ELR (cell line): ENCODE data around the gene ATP8B3.
A peak's percentile ranks its signal among the peaks of the same experiment; 100 is the strongest.

Source experiments
- DNase-seq: peaks from one replicate; pipeline ENCODE4 v3.0.0-alpha.2; 2015; ENCODE audit warnings: low read depth

Gene ATP8B3

DNA sequence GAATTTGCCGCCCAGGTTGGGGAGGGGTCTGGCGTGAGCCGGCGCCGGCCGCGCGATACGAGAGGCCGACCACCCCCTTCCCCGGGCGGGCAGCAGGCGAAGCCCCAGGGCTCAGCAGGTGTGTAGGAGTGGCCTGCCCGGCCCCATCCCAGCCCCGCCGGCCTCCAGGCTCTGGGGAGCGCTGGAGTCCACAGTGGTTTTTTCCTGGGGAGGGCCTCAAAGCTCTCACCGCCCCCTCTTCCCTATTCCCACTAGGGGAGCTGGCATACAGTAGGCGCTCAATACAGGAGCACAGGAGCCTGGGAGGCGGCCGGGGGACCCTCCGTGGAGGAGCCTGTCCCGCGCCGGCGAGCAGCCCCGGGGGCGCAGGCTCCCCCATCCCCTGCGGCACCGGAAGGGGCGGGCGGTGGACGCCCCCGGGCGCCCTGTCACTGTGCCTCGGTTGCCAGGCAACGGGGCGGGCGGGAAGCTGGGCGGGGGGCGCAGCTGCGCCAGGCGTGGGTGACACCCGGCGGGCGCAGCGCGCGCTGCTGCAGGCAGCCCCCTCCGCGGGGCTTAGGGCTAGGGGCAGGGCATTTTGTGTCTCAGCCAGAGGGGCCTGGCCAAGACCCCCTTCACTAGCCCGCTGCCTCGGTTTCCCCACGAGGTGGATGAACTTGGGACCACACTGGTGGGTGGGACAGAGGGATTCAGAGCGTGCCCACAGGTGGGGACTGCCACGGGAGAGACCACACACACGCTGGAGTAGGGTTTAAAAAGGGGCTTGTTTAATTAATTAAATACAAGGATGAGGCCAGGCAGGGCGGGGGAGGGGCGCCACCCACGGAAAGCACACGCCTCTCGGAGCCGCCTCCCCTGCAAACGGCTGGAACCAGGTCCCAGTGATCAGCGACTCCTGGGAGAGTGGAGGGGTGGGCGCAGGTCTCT is 39.8 kb upstream of the ATP8B3 start:
- DNase-seq = no peak

DNA sequence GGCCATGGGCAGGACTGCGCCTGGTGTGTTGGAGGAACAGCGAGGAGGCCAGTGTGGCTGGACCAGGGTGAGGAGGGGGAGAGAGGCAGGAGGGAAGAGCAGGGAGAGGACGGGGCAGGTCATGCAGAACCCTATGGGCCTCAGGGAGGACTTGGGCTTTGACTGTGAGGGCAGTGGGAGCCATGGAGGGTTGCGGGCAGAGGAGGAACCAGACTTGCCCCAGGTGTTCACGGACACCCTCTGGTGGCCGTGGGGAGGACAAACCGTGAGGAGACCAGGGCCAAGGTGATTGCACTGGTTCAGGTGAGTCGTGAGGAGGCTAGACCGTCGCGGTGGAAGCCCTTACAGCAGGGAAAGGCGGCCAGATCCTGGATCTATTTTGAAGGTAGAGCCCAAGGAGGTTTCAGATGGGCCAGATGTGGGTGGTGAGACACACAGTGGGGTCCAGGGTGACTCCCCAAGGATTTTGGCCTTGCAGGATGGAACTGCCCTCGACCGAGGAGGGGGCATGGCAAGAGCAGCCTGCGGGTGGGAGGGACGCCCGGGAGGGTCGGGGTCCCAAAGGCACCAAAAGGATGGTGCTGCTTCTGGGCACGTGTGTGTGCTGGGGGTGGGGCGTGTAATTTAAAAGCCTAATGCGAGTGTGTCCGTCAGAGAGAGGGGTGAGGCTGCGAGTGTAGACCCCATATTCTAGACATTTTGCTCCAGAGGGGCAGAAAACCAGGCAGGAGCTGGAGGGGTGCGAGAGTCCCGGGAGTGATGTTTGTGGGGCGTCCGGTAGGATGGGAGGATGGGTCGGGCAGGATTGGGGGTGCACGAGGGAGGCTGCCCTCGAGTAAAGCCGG is 39.0 kb upstream of the ATP8B3 start:
- no peak for DNase-seq

DNA sequence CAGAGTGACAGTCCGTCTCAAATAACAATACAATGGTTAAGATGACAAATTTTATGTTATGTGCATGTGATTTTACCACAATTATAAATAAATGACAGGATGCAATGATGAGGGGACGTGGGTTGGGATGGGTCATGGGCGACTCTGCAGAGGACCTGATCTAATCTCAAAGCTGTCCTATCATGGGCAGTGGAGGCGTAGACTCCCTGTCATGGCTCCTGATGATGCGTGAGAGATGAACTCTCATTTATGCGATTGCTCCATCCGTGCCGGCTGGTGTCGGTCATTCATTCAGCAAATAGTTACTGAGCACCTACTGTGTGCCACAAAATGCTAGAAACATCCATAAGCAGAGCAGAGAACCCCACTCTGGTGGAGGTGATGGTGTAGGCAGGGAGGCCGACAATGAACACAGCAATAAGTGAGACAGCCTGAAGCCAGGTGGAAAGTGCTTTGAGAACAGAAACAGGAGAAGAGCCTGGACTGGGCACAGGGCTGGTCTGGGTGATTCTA is 37.9 kb upstream of the ATP8B3 start:
- DNase-seq = peak; percentile 30

DNA sequence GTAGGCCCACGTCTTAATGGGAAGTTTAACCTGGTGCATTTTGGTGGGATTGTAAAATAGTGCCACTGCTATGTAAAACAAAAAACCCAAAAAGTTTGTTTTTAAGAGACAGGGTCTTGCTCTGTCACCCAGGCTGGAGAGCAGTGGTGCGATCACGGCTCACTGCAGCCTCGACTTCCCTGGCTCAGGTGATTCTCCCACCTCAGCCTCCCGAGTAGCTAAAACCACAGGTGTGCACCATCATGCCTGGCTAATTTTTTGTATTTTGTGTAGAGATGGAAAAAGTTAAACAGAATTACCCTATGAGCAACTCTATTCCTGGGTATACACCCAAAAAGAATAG is 37.0 kb upstream of the ATP8B3 start:
- DNase-seq = no peak

DNA sequence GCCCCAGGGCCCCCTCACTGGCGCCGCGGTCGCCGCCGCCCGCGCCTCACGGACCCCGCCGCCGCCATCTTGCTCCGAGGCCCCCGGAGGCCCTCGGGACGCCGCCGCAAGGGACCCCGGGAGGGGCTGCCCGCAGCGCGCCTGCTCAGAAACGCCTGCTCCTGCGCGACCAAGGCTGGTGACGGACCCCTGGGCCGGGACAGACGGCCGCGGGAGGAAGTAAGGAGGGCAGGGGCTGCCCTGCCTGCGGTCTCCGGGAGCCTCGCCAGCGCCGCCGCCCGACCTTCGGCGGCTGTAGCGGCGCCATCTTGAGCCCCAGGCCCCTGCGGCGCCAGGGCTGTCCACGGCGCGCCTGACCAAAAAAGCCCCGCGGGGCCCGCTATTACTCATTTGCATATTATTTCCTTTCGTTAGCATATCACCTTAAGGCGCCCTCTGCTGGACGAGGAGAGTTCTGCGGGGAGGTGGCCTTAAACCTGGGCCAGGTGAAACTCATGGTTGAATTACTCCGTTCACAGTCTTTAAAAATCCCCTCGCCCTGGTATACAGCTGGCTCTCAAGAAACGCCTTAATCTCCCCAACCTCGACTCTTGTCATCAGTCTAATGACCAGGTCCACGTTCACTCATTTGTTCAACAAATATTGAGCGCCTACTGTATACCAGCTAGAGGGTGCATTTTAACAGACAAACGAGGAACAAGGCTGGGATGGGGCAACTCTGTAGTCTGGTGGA is 36.5 kb upstream of the ATP8B3 start, which contains the start of gene REXO1:
Gene REXO1, minus strand, starts transcription at position 85 of the 733 bp plus-strand sequence. CDS start 125 bp downstream, outside the sequence.
- peak; percentile 94 for DNase-seq

DNA sequence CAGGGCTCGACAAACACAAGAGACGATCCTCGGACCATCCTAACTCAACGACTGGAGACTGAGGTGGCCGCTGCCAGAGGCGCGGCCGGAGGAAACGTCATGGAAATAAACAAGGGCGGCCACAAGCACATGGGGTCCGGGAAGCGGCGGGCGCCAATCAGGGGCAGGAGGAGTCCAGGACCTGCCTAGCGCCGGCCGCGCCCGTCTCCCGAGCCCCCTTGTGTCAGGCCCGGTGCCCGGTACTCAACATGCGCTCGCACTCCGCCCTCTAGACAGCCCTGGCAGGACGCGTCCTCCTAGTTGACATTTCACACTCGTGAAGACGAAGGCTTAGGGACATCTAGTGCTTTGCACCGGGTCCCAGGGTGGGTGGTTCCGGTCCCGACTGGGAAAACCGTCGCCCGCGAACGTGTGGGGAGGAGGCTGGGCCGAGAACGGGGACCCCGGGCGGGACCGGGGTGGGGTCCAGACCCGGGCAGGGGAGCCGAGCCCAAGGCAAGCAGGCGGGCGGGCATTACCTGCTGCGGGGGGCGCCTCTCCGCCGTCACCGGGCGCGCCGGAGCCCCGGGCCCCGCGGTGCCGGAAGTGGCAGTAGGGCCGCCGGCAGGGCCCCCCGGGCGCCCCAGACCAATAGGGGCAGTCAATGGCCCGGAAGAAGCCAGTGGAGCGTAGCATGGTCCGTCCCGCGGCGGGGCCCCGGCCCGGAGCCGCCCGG is 35.8 kb upstream of the ATP8B3 start:
- DNase-seq = peak; percentile 75

DNA sequence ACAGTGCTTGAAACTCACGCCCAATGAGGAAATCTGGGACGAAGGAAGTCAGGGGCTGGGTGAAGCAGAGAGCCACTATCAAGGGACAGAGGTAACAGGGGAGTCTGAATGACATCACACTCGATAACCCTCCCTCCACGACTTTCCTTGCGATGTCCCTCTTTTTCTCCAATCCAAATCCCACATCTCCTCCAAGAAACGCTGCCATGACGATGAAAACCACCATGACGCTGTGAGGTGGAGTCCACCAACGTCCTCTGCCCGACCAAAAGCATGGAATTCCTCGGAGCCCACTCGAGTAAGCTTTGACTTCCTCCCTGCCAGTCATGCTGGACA is 35.2 kb upstream of the ATP8B3 start:
- DNase-seq = no peak

DNA sequence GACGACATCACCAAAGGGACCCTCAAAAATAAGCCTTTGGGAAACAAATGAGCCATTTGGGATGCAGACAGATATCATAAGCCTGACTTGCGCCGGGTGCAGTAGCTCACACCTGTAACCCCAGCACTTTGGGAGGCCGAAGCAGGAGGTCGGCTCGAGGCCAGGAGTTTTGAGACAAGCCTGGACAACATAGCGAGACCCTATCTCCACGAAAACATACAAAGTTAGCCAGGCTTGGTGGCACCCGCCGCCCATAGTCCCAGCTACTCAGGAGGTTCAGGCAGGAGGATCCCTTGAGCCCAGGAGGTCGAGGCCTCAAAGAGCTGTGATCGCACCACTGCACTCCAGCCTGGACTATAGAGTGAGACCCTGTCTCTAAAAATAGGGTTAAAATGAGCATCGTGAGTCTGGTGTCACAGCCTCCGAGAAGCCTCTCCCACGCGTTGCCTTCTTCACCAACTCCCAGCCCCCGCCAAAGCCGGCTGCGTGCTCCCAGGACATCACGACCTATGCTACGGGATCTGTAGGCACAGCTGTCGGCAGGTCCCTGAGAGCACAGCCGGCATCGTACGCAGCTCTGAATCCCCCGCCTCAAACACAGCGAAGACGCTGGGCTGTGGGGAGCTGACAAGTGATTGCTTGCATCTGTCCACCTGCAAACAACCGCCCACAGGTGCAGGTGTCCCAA is 34.6 kb upstream of the ATP8B3 start:
- DNase-seq = no peak

DNA sequence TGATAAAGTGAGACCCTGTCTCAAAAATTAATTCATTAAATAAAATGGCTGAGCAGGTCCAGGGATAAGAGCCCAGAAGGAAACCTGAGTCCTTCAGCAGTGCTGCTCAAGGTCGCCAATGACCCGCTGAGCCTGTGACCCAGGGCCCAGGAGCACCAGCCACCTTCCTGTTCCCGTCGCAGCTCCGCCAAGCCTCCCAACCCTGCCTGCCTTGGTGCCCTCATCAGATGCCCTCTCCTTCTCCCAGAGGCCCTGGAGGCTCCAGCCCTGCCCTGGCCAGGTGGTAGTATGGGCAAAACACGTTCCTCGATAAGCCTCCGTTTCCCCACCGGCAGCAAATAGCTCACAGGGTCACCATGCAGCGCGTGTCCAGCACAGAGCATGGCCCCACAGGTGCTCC is 33.6 kb upstream of the ATP8B3 start:
- no peak for DNase-seq

DNA sequence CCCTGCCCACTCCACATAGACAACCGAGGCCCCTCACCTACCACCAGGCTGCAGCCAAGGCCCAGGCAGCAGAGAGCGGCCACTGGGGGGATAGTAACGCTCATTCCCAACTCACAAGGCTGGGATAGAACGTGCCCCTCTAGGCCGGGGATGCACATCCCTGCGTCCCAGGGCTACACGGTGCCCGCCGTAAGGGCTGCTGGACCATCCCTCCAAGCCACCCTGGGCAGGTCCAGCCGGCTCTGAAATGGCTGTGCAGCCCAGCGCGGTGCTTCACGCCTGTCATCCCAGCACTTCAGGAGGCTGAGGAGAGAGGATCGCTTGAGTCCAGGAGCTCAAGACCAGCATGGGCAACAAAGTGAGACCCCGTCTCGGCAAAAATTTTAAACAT is 33.0 kb upstream of the ATP8B3 start:
- DNase-seq = no peak

DNA sequence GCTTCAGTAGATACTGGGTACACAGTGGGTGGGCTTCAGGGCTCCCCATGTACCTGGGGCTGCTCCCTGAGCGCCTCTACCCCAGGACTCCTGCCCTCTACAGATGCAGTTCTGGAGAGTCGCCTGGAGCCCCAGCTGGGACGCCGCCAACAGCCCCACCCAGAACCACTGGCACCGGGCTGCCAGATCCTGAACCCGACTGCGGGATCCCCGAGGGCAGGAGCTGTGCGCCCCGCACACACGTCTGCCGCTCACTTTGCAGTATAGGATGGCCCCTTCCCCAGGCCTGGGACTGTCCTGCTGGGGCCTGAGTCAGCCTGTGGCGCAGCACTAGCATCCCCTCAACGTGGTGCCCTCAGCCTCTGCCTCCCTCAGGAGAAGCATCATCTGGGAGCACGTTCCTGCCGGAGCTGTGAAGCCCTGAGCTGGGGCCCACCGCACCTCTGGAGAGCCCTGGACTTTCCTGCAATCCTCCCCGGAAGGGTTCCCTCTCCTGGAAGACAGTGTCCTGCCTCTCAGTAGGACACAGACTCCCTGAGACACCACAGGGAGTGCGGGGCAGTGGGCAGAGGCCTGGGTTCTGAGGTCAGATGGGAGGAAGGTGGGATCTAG is 32.5 kb upstream of the ATP8B3 start:
- DNase-seq = no peak

DNA sequence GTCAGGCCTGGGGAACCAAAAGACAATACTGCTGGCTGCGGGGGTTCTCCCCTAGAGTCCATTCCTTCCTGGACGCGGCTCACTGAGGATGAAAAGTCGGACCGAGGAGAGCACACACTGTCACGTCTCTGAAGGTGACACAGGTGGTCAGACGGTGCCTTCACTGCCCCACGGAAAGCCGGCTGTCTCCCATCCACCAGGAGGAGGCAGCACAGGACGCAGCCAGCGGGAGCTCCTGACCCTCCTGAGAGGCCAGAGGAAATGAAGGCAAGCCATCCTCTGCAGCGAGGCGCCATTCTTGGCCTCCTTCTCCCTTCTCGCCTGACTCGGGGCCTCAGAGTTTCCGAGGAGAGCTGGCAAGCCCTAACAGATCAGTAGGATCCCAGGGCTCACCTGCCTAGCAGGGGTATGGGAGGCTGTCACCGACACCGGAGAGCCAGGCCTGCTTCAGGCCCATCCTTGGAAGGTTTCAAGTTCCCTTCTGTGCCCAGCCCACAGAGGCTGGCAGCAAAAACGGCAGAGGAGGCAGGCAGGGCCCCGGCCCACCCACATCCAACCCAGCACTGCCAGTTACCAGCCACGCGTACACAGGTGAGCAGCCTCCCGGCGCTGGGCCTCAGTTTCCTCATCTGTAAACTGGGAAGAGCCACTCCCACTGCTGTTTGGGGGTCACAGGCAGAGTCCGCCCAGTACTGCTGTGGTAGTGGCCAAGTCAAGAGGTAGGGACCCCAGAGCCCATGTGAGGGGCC is 31.7 kb upstream of the ATP8B3 start:
- no peak for DNase-seq

DNA sequence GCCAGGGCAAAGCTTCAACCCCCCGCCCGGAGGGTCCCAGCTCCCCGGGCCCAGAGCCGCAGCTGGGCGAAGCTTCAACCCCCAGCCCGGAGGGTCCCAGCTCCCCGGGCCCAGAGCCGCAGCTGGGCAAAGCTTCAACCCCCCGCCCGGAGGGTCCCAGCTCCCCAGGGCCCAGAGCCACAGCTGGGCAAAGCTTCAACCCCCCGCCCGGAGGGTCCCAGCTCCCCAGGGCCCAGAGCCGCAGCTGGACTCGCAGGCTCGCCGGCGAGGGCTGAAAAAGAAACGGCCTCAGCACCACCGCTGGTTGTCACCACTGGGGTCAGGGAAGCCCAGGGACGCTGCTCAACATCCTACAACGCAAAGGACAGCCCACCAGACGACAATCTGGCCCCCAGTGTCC is 31.0 kb upstream of the ATP8B3 start:
- DNase-seq = no peak

DNA sequence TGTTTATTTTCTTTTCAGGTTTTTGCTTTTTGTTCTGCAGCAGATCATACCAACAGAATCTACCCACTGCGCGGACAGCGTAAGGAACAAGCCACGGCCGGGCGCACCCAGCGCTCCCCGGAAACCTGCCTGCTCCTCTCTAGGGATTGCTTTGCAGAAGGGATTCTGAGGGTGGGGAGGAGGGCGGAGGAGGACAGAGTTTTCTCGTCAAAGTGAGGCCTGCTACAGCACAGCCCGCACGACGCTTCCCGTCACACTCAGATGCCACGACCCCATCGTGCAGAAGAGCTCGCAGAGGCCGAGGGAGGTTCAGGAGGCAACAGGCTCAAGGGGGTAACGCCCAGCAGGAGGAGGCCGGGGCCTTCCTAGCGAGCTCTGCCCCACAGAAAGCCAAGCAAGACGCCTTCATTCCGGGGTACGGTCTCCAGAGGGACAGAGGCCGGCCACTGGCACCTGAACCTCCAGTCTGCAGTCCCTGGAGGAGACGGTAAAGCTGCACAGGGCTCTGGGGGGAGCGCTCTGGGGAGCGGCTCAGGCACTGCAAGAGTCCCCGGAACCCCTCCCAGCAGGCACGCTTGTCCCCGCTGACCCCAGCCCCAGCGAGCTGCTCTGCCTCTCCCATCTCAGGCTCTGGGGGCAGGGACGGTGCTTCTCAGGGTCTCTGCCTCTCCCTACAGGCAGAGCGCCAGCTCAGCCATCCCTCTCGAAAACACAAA is 29.3 kb upstream of the ATP8B3 start:
- DNase-seq = no peak

DNA sequence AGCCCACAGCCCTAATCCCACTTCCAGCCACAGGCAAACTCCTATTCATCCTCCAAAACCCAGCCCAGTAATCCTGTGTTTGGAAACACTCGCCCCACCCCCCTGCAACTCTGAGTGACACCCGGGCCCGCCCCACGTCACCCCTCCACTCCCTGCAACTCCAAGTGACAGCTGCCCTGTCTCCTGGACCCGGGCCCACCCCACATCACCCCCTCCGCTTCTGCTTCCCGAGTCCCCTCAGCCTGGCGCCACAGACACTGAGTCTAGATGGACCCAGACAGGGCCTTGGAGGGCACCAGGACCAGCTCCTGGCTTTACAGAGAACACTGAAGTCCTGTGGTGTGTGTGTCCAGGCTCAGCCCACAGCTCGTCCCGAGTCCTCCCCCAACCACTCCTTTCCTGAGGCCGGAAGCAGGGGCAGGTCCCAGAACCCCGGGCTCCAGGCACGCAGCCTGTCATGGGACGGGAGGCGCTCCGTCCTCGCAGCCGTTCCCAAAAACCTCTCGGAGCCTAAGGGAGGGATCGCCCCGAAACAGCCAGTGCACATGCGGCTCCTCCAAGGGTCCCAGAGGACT is 28.6 kb upstream of the ATP8B3 start:
- DNase-seq = no peak

DNA sequence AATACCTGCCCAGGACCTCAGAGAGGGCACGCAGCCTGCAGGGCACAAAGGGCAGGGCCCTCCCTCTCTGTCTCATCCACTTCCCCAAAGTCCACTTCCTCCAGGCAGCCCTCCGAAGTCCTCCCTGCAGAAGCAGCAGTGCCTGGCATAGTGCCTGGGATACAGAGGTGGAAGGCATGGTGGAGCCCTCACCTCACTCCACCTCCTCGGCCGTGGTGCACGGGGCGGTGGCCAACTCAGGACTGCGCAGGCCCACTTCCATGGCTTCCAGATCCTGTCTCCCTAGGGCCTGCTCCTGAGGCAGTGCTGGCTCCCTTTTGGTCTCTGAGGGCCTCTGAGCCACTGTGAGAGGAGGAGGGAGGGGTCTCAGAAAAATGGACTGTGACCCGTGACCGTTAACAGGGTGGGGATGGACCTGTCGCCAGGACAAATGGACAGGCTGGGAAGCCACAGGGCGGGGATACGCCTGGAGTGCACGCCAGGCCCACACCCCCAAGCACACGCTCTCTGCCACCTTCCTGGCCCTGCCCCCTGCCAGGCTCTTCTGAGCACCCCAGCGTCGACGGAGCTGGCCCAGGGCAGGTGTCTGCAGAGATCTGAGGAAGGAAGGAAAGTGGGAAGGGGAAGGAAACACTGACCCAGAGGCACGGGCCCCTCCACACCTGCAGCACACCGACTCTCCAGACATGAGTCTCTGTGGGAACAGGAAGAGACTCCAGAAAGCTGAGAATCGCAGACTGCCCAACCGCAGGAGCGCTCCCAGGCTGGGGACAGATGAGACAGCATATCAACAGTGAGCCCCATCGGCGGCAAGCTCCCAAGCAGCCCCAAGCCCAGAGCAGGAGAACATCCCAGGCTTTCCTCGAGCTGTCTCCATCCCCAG is 27.8 kb upstream of the ATP8B3 start:
- no peak for DNase-seq

DNA sequence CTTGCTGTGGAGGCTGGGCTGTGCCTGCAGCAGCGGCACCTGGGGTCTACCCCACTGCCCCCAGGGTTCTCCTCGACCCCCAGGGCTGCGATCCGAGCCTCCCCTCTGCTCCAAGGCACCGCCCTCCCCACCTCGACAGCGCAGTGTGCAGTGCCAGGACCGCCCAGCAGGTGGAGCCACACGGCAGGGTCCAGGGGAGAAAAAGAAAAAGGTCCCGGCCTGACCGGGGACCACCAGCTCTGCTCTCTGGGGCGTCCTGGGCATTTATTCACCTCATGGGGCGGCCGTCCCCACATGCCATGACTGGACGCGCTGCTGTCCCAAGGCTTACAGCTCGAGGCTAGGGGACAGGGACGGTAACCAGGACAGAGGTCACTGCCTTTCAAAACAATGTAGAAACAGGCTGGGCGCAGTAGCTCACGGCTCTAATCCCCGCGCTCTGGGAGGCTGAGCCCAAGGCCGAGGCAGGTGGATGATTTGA is 25.6 kb upstream of the ATP8B3 start:
- DNase-seq = peak; percentile 55

DNA sequence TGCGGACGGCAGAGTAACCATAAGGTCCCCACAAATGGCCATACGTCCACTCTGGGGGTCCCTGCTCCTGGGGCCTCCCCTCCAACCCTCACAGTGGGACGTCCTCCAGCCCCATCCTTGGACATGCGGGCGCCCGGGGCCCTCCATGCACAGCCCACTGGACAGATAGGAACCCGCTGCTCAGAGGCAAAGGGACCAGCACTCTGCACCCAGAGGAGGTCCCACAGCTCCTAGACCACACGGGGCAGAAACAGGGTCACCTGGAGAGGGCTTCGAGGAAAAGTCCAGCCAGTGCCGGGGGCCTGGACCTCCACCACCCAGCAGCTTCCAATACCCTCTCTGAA is 25.1 kb upstream of the ATP8B3 start:
- DNase-seq = no peak
